GM12892 (cell line): Measurements from ENCODE around the gene PIK3CB.

ENCODE experiments used
- POLR2A ChIP-seq: IDR thresholded peaks from 2 replicates; pipeline ENCODE4 v1.6.1; 2011; ENCODE audit warnings: low read depth, low read length, control low read depth
- POLR2AphosphoS5 ChIP-seq: IDR thresholded peaks from 2 replicates; pipeline ENCODE4 v1.6.1; 2011; ENCODE audit warnings: low read depth, low read length, control low read depth
- TAF1 ChIP-seq: IDR thresholded peaks from 2 replicates; pipeline ENCODE4 v1.6.1; 2011; ENCODE audit warnings: low read depth, mild to moderate bottlenecking, control low read depth, low read length, borderline replicate concordance

- TF ChIP-seq POLR2AphosphoS5: no peak
- no peak for TF ChIP-seq POLR2A
- TF ChIP-seq TAF1: no peak
Observed at GRCh38 chr3:138845181-138845601, 10.5 kb upstream of the PIK3CB start.
